CD1c-positive myeloid dendritic cell (primary cell): ENCODE data around the gene ARRDC2.
"Not testable (repeated sequence)": the region's sequence is repeated elsewhere in the genome, so short reads cannot be mapped to it uniquely, and the experiment has no call there.

Source experiments
- DNase-seq: peaks from one replicate; pipeline ENCODE4 v3.0.0-alpha.2; 2016; ENCODE audit errors: extremely low spot score

The ARRDC2 gene

DNA sequence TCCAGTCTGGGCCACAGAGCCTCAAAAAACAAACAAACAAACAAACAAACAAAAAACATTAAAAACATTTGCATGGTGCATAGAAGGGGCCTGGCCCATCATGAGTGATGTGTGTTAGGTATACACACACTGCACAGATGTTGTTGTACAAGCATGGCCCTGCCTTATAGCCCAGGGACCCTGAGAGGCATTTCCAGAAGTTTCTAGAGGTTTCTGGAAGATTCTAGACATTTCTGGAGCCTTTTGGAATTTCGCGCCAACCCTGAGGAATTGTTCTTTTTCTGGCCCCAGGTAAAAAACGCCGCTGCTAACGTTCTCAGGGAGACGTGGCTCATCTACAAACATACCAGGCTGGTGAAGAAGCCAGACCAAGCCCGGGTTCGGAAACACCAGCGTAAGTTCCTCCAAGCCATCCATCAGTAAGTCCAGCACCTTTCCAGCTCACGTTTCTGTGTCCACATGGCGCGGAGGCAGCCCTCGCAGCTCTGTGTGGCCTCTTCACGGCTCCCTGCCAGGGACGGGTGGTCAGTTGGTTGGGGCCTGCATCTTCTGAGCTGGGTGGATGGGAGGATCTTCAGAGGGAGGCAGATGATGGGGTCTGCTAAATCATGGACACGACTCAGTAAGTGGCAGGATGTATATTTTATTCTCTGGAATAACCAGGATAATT, 18.4 kb upstream of the ARRDC2 start:
- DNase-seq = no peak

DNA sequence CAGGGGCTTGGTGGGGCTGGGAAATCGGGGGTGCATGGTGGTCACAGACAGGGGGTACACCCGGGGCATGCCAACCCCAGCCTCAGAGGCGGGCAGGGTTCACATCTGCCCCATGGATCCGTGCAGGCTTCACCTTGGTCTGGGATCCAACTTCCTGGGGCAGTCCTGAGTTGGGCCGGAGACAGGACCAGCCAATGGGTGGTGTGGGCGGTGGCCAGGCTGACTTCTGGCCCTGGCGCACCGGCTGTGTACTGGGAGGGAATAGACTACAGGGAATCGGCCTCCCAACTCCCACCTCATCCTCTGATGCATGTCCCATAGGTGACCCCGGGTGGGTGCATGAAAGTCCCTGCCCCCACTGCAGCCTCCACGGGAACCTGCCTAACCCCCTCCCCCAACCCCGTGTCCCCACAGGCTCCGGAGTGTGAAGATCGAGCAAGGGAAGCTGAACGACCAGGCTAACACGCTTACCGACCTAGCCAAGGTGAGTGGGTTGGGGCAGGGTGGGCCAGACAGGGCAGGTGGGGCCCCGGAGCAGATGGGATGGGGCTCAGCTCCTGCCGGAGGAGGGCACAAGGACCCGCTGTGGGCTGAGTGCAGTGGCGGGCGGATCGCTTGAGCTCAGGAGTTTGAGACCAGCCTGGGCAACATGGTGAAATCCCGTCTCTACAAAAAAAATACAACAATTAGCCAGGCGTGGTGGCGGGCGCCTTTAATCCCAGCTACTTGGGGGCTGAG, 14.7 kb upstream of the ARRDC2 start:
- DNase-seq = no peak

DNA sequence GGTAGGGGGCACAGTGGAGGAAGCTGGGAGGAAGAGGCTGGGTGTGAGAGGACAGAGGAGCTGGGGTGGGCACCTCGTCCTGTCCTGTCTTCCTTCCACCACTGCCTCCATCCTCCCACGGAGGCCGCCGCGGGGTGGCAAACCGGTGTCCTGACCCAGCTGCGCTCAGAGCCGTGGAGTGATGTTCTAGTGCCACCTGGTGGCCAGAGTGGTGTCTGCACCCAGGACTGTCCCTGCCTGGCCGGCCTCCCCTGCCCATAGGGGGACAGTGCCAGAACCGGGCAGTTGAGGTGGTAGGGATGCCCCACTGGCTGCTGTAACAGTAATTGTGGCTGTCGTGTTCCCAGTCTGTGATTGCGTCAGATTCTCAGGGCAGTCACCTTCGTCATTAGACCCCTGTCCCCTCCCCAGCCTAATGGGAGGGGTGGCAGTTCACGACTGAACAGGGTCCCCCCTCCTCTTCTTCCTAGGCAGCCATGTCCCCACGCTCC, 11.1 kb upstream of the ARRDC2 start:
- DNase-seq = peak; percentile 92

DNA sequence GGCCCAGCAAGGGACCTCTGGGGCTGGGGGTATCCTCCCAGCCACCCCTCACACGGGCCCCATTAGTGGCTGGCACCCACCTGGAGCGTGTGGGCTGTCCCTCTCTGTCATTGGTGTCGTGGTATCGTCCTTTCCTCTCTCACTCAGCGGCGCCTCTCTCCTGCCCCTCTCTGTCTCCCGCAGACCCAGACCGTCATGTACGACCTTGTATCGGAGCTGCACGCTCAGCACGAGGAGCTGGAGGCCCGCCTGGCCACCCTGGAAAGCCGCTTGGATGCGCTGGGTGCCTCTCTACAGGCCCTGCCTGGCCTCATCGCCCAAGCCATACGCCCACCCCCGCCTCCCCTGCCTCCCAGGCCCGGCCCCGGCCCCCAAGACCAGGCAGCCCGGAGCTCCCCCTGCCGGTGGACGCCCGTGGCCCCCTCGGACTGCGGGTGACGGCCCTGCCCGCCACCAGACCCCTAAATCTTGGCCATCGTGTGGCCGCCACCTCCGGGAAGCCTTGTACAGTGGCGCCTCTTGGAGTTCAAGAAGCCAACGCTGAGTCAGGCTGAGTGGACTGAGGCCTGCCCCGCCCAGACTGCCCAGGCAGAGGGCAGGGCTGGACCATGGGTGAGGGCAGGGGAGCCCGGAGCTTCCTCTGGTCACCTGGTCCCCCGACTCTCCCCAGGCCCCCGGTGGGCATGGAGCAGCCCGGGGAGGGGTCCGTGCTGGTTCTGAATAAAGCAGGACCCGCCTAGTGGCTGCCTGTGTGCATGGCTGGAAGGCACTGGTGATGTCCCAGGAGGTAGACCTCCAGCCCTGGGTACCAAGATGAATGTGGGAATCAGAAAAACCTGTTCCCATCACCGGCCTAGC, 9.8 kb upstream of the ARRDC2 start:
- no peak for DNase-seq

DNA sequence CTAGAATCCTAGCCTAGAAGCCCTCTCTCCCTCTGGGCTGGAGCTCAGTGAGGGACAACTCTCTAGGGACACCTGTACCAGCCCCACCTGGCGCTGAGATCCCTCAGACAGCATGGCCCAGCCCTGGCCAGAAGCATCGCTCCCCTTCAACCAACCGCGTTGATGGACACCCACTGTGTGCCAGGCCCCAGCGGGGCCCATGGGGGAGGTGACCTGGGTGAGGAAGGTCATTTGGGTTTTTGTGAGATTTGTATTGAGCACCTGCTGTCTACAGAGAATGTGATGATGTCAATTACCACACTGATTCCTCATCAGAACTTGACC, 9.2 kb upstream of the ARRDC2 start:
- no peak for DNase-seq

DNA sequence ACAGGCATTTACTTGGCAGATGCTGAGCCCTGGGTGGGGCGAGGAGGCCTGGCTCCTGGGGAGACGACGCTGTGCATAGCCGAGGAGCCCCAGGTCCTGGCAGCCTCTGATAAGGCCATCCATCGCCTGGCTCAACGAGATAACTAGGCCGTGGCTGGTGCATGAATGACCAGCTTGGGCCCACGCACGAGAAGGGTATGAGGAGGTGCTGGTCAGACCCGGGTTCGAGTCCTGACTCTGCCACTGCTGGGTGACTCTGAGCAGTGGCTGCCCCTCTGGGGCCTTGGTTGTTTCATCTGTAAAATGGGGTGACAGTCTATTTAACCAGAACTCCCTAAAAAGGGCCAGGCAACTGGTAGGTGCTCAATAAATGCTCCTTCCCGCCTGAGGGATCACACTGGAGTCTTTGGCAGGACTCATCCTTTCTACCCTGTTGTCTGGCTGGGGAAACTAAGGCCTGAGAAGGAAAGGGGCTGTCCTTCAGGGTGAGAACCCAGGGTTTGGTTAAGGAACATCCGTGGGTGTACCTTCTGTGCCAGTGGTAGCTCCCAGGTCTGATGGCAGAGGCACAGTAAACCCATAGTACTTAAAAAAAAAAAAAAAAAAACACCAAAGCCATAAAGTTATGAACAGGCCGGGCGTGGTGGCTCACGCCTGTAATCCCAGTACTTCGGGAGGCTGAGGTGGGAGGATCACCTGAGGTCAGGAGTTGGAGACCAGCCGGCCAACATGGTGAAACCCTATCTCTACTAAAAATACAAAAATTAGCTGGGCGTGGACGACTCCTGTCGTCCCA, 8.1 kb upstream of the ARRDC2 start:
- no peak for DNase-seq

DNA sequence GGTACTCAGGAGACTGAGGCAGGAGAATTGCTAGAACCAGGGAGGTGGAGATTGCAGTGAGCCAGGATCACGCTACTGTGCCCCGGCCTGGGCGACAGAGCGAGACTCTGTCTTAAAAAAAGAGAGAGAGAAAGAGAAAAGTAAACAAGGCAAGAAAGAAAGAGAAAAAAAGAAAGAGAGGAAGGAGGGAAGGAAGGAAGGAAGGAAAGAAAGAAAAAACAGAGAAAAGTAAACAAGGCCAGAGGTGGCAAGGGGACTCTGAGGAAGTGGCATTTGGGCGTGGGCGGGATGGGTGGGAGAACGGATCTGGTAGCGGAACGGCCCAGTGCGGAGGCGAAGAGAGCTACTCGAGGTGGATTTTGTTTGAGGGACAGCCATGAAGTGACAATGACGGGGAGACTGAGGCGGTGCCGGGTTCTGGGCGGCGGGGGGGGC, 7.5 kb upstream of the ARRDC2 start:
- DNase-seq = peak; percentile 93

DNA sequence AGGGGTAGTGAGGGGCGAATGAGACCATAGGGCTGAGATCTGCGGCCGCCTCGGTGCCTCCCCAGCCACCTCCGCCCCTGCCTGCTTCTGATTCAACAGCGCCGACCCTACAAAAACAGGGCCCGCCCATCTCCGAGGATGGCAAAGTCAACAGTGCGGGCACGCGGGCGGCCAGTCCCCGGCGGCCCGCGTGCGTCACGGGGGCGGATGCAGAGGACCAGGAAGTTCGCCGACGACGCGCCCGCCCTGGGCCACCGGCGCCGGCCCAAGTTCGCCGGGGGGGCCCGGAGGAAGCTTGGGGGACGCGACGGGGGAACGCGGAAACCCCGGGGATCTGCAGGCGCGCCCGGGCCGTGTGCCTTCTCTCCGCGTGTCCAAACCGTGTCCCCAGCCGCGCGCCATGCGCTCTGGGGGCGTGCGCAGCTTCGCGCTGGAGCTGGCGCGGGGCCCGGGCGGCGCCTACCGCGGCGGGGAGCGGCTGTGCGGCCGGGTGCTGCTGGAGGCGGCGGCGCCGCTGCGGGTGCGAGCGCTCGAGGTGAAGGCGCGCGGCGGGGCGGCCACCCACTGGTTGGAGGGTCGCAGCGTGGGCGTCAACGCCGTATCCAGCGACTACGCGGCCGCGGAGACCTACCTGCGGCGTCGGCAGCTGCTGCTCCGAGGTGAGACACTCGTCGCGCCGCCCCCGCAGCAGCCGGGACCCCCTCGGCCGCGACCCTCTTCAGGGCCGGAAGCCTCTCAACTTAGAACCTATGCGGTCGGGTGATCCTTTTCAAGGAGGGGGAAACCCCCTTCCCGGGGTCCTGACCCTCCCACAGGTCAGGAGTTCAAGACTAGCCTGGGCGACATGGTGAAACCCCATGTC, 6.8 kb upstream of the ARRDC2 start:
- DNase-seq = peak; percentile 97

DNA sequence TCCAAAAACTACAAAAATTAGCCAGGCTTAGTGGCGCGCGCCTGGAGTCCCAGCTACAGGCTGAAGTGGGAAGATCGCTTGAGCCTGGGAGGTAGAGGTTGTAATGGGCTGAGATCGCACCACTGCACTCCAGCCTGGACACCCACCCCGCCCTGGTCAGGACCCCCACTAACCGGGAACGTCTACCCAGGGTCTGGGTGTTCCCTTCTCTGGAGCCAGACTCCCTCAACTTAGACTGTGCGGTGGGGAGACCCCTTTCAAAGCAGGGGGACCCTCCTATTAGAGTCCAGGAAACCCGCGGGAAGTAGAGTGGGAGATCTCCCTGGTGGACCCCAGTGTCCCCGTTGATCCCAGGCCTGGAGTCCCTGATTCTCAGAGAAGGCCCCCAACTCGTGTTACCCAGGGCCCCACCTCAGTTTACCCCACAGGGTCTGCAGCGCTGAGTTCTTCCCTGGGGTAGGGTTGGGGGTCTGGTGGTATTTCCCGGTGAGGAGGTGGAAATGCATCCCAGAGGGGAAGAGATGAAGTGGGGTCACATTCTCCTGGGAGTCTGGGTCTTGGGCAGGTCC, 6.1 kb upstream of the ARRDC2 start:
- DNase-seq = peak; percentile 51

DNA sequence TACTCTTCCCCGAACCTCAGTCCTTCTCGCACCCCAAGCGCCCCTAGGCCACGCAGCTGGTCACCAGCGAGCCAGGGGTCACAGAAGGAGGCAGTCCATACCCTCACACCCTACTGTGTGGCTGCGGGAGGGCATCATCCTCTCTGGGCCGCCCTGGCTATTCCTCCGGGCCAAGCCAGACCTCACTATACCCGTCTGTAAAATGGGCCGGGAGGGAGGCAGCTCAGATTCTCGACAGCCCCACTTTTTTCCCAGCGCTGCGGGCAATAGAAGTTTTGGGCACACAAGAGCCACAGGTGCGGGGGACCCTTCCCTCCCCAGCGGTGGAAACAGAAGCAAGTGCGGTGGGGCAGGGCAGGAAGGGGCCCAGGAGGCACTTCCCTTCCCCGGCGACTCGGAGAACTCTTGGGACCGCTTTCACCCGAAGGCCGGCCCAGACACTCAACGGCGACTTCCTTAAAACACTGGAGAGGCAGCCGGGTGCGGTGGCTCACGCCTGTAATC, 5.6 kb upstream of the ARRDC2 start:
- DNase-seq = peak; percentile 80

DNA sequence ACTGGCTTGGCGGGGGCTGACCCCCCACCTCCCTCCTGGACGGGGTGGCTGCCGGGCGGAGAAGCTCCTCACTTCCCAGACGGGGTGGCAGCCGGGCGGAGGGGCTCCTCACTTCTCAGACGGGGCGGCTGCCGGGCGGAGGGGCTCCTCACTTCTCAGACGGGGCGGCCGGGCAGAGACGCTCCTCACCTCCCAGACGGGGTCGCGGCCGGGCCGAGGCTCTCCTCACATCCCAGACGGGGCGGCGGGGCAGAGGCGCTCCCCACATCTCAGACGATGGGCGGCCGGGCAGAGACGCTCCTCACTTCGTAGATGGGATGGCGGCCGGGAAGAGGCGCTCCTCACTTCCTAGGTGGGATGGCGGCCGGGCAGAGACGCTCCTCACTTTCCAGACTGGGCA, 2.2 kb upstream of the ARRDC2 start:
- not testable (repeated sequence) for DNase-seq

DNA sequence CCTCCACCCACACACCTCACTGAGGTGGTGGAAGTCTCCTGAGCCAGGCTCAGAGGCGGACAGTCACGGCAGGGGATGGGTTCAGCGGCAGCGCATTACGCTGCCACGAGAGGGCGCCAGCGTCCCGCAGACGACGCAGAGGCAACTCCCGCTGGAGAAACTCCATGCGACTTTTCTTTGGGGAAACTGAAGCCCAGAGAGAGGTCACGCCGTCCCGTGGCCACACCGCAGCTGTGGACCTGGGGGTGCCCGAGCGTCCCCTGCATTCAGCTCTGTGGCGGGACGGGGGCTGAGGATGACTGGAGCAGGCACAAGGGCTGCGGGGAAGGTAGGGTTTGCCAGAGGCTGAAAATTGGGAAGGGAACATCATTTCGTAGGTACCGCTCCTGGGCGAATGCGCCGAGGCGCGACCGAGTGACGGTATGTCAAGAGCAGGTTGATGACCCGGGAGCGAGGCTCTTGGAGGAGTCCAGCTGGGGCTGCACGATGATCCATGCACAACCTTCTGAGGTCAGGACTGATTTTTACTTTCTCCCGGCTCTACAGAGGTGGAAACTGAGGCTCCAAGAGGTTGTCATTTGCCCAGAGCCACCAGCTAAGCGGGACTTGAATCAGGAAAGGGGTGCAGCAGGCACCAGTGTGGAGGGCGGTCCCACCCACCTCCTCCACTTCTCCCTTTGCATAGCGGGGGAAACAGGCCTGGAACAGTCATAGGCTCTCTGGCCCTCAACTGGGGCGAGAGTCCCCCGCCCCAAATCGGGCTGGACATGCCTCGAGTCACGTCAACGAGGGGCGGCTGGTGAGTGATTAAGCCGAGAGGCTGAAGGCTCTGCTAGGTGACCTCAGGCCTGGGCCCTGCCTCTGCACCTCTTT, 690 bp upstream of the ARRDC2 start:
- DNase-seq = peak; percentile 95

DNA sequence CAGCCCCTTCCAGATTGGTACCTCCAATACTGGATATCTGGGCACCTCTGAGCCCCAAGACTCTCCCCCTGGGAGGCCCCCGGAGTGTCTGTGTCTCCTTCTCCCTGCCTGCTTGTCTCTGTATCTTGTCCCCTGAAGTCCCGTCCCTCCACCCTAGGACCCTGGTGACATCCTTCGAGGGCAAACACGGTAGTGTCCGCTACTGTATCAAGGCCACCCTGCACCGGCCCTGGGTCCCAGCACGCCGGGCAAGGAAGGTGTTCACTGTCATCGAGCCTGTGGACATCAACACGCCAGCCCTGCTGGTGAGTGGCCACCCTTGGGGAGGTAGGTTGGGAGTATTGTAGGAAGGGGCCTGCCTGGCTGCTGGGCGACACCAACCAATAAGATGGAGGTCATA, 844 bp downstream of the ARRDC2 start:
- DNase-seq = no peak

DNA sequence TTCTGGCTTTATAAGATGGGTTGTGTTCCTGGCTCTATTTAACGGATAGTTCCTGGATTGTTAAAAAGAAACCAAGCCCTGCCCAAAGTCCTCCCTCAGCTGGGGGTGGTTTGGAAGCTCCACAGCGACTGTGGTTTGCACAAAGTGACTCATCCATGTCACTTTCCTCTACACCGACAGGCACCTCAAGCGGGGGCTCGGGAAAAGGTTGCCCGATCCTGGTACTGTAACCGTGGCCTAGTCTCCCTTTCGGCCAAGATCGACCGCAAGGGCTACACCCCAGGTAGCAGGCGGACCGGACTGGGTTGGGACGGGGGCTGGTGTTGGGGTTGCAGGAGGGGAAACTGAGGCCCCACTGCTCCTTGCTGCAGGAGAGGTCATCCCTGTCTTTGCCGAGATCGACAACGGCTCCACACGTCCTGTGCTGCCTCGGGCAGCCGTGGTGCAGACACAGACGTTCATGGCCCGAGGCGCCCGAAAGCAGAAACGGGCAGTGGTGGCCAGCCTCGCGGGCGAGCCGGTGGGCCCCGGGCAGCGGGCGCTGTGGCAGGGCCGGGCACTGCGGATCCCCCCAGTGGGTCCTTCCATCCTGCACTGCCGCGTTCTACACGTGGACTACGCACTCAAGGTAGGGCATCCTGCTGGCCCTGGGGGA, 1.6 kb downstream of the ARRDC2 start:
- DNase-seq = no peak

DNA sequence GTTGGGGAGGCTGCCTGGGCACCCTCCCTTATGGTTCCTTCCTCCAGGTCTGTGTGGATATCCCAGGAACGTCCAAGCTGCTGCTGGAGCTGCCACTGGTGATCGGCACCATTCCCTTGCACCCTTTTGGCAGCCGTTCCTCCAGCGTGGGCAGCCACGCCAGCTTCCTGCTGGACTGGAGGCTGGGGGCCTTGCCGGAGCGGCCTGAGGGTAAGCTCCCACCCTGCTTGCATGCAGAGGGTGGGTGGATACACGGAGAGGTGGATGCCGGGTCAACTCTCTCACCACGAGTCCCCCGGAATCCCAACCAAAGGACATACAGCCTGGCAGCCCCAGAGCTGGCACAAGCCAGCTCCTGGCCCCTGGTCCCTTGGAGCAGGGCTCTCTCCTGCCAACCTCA, 2.2 kb downstream of the ARRDC2 start:
- DNase-seq = no peak

DNA sequence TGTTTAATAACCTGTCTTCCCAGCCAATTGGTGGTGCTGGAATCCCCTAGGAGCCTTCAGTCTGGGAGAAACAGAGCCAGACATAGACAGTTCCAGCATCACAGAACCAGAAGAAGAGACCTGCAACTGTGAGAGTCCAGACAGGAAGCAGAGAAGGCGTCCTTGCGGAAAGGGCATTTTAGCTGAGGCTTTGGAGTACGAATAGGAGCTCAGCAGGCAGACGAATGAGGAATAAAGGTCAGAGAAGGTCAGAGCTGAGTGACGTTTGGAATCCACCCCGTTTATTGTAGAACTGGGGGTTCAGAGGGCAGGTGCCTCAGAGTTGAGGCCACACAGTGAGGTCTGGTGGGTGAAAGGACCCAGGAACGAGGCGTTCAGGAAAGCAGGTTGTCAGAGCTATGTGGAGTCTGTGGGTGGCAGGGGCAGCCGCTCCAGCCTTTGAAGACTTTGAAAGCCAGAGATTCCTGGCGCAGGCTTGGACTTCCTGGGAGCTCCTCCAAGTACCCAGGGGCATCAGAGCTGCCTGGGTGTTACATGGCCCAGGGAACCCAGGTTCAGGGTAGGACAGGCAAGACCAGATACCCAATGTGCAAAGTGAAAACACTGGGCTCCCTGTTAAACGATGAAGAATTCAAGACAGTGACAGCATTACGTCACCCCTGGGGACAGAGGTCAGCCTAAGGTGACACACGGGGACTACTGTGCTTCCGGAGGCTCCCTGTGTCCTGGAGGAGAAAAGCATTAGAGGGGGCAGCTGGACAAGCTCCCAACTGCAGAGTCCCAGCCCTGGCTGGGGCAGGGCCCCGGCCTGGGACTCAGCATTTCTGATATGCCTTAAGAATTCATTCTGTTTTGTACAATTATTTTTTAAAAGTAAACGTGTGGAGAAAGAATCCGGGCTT, 5.5 kb downstream of the ARRDC2 start:
- no peak for DNase-seq

DNA sequence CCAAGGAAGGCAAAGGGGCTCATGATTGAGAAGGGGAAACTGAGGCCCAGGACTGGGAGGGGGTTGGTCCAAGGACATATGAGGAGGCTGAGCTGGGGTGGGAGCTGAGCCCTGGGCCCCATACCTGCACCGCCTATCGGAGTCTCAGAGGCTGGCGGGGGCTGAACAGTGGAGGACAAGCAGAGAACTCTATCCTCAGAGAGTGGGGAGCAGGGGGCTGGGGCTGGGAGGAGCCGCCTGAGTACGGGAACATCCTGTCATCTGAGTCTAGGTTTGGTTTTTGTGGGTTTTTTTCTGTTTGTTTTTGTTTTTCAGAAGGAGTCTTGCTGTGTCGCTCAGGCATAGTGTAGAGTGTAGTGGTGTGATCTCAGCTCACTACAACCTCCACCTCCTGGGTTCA, 6.2 kb downstream of the ARRDC2 start:
- DNase-seq = no peak
